Measurements from ENCODE around the gene SLC12A8.

GRCh38 chr3:125112981-125113380 is 99.6 kb downstream of the SLC12A8 start:
- TF ChIP-seq EZH2 (IDR thresholded peaks at IDR 0.05; ENCODE audit: insufficient read depth, poor library complexity, severe bottlenecking) (no peak), EZH2phosphoT487 (IDR thresholded peaks at IDR 0.05; ENCODE audit: insufficient read depth, low read depth) (no peak)

Data from GM23248 (cell line).